Cerebellar cortex (tissue), 1 donor: ENCODE results near the gene GNG14.
"Not testable (repeated sequence)": the region's sequence is repeated elsewhere in the genome, so short reads cannot be mapped to it uniquely, and the experiment has no call there.

Experiments used
- DNase-seq: peaks from one replicate; pipeline ENCODE4 v3.0.0-alpha.2; 2015; ENCODE audit warnings: low spot score

Gene GNG14

DNA sequence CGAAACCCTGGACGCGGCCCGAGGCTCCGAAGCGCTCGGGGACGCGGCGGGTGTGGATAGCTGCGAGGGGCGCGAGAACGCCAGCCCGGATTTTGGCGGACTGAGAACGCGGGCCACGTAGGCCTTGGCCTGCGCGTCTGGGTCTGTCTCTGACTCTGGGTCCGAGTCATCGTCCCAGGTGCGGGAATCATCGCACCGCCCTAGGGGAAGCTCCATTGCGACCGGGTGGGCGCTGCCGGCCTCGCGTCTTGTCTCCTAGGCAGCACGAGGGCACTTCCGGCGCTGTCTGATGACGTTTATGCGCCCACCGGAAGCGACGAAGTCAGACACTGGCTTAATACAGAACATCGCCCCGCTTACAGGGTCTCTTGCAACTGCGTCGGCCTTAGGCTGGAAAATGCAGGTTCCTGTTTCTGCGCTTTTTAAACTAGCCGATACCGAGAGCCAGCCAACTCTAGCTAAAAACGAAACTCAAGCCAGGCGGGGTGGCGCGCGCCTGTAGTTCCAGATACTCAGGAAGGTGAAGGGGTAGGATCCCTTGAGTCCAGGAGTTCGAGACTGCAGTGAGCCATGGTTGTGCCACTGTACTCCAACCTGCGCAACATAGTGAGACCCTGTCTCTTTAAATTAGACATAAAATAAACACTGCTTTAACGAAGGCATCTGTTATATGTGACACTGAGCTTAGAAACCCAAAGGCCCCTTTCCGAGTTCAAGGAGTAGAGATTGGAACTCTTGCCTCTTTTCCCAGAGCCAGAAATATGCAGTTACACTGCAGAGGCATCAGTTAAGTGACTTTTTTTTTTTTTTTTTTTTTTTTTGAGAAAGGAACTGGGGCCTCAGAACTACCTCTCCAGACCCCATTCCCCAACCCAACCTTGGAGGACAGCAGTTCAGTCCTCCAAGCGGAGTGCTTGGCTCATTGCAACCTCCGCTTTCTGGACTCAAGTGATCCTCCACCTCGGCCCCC, 8.9 kb downstream of the GNG14 start, which contains the start of gene FBXW9:
Gene FBXW9, minus strand, starts transcription at position 266 of the 970 bp plus-strand sequence. Its CDS starts 50 bp downstream, at position 216.
- peak; percentile 98 for DNase-seq

DNA sequence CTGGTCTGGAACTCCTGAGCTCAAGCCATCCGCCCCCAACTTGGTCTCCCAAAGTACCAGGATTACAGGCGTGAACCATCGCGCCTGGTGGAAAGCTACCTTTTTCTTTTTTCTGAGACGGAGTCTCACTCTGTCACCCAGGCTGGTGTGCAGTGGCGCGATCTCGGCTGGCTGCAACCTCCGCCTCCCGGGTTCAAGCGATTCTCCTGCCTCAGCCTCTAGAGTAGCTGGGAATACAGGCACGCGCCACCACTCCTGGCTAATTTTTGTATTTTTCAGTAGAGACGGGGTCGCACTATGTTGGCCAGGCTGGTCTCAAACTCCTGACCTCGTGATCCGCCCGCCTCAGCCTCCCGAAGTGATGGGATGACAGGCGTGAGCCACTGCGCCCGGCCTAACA, 9.6 kb downstream of the GNG14 start:
- DNase-seq = not testable (repeated sequence)

DNA sequence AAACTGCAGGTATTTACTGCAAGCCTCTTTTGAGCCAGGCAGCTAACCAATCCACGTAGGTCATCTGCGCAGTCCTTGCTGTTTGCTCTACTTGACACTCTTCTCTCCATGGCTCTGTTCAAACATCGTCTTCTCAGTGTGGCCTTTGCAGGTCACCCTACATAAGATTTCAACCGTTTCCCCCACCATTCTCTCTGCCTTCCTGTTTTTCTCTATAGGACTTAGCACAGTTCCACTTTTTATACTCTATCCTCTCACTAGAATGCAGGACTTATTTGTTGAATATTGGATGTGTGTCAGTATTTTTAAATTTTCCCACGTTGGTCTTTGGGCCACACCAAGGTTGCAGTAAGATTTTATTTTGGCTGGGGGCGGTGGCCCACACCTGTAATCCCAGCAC, 10.3 kb downstream of the GNG14 start:
- DNase-seq = no peak

DNA sequence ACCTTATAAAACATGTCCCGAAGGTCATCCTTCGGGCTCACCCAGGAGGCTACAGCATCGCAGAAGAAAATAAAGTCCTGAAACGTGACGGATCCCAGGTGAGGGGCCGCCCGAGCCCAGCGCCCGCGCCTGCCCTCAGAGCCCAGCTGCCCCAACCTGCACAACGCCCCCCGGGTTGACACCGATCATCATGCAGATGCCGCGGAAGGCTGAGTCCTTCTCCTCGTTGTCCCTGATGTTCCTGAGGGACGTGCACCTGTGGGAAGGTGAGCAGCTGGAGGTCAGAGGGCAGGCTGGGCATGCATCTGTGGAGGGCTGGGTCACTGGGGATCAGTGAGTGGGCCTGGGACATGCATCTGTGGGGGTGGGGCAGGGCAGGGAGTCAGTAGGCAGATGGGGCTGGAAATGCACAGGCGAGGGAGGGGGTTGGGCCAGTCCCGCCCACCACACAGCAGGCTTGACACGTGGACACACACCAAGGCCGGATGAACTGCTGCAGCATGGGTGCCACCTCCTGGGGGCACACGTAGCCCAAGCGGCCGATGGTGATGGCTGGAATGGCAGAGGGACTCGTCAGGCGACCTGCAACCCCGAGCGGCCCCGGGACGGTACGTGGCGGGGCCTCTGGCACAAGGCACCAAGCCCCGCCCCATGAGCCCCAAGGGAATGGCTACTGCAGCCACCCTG, 13.9 kb downstream of the GNG14 start:
- no peak for DNase-seq

DNA sequence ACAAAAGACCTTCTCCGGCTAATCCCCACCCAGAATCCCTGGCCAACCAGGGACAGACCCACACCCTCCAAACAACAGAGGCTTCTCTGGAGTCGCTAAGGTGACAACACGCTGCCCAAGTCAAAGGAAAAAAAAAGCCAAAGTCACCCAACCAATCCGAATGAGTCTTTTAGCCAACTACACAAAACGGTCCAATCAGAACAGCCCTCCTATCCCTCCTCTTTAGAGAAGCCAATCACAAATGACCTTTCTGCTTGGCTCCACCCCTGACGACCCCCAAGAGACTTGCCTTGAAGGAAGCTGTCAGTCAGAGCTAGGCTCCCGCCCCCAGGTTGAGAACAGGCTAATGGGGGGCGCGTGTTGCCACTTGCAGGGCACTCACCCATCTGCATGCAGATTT, 15.2 kb downstream of the GNG14 start:
- peak; percentile 73 for DNase-seq

DNA sequence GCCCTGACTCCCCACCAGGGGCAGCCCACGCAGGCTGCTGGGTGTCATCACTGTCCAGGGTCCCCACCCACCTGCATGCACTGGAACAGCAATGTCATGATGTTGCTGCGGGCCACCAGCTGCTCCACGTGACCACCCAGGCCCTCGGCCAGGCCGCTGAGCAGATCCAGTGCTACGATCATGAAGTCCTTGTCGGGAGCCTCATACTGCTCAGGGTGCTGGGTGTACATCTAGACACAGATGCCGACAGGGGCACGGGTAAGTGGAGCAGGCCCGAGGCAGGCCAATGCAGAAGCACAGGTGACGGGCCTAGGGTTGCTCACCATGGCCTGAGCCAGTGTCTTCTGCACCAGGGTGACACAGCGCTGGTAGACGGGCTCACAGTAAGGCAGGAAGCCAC, 17.4 kb downstream of the GNG14 start:
- no peak for DNase-seq

DNA sequence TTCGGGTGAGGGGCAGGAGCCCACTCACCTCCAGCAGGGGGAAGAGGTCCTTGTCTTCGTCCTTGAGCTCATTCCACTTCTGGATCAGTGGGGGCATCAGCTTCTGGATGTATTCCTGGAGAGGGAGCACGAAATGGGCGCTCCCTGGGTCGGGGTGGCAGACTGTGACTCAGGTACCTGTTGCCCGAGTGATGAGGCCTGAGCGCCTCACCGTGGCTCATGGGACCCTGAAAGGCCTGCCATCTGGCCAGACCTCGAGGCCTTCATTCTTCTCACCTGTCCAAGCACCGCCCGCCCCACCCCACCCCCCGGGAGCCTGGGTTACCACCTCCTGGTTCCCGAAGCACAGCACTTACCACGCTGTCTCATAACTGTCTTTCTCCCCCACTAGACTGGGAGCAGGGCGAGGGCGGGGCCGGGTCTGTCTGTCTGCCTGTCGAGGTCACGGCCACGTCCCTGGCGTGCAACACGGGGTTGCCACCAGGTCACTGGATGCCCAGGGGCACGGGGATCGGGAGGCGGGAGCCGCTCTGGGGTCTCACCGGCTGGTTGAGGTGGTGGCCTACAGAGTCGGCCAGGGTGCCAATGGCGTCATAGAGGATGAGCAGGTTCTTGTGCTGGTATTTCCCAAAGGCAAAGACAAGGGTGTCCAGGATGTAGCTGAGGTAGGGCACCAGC, 18.0 kb downstream of the GNG14 start:
- DNase-seq = no peak

DNA sequence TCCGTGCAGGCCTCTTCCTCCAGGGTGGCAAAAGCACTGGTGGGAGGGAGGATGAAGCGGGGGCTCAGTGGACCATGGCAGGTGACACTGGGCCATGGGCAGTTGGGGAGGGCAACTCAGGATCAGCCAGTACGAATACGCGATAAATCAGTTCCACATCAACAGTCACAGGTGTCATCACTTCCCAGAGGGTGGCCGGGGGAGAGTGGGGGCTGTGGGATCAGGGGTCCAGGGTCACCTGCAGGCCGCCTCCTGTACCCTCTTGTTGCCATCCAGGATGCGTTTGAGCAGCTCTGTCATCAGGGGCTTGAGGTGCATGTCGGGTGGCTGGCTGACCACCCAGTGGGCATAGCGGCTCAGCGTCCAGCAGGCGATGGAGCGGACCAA, 18.5 kb downstream of the GNG14 start:
- DNase-seq = no peak

DNA sequence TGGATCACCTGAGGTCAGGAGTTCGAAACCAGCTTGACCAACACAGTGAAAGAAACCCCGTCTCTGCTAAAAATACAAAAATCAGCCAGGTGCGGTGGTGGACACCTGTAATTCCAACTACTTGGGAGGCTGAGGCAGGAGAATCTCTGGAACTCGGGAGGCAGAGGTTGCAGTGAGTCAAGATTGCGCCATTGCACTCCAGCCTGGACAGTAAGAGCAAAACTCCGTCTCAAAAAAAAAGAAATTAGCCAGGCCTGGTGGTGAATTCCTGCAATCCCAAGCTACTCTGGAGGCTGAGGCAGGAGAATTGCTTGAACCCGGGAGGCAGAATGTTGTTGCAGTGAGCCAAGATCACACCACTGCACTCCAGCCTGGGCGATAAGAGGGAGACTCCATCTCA, 20.8 kb downstream of the GNG14 start:
- no peak for DNase-seq

DNA sequence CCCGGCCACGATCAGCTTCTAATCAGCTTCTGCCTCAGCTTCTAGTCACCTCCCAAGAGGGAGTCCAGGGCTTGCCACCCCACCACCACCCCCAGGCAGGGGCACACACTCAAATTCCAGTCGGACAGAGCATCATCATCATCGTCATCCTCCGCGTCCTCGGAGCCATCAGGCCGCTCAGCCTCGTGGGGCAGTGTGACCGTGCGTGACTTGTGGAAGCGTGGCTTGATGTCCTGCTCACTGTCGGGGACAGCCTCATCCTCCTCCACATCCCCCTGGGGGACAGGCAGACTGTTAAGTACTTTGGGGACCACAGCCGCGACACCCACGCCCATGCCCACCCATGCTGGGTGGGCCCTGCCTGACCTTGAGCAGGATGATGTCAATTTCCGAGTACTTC, 23.4 kb downstream of the GNG14 start:
- no peak for DNase-seq

DNA sequence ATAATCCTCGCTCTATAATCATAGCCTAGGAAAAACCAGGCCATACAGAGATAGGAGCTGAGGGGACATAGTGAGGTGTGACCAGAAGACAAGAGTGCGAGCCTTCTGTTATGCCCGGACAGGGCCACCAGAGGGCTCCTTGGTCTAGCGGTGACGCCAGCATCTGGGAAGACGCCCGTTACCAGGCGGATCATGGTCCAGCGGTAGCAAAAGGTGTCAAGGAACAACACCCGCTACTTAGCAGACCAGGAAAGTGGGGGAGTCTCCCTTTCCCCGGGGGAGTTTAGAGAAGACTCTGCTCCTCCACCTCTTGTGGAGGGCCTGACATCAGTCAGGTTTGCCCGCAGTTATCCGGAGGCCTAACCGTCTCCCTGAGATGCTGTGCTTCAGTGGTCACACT, 24.3 kb downstream of the GNG14 start:
- DNase-seq = not testable (repeated sequence)

DNA sequence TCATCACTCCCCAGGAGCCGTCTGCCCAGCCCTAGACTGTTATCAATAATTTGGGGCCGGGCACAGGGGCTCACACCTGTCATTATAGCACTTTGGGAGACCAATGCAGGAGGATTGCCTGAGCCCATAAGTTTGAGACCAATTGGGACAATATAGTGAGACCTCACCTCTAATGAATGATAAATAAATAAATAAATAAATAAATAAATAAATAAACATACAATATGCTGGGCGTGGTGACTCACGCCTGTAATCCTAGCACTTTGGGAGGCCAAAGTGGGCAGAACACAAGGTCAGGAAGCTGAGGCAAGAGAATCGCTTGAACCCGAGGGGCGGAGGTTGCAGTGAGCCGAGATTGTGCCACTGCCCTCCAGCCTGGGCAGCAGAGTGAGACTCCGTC, 25.5 kb downstream of the GNG14 start:
- DNase-seq = not testable (repeated sequence)

DNA sequence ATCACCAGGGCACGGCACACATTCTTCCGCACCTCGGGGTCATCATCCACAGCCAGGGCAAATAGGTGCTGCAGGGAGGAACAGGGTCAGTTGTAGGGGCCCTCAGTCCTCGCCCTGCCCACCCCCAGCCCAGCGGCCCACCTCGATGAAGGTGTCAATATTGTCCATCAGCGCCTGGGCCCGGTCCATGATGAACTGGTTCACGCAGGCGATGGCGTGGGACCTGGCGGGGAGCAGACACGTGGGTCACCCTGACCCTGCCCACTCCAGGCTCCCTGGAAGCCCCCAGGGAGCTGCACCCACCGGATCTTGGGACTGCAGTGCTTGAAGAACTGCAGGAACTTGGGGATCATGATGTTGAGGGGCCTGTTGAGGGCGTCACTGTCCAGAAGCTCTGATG, 27.3 kb downstream of the GNG14 start:
- no peak for DNase-seq

DNA sequence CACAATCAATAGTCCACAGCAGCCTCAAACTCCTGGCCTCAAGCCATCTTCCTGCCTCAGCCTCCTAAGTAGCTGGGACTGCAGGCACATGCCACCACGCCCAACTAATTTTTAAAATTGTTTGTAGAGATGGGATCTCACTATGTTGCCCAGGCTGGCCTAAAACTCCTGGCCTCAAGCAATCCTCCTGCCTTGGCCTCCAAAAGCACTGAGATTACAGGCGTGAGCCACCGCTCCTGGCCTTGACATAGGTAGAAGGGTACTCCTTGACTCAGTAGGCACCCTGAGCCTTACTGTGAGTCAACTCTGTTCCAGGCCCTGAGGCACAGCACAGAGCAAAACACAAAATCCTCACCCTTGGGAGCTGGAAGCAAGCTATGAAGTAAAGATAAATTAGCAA, 28.1 kb downstream of the GNG14 start:
- DNase-seq = no peak

DNA sequence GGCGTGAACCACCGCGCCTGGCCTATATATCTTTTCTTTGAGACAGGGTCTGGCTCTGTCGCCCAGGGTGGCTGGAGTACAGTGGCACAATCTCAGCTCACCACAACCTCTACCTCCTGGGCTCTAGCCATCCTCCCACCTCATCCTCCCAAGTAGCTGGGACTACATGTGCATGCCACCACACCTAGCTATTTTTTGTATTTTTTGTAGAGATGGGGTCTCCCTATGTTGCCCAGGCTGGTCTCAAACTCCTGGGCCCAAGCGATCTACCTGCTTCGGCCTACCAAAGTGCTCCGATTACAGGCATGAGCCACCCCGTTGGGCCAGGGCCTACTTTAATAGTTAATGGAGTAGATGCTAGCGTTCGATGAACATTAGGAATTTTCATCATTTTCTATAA, 32.5 kb downstream of the GNG14 start:
- DNase-seq = no peak

DNA sequence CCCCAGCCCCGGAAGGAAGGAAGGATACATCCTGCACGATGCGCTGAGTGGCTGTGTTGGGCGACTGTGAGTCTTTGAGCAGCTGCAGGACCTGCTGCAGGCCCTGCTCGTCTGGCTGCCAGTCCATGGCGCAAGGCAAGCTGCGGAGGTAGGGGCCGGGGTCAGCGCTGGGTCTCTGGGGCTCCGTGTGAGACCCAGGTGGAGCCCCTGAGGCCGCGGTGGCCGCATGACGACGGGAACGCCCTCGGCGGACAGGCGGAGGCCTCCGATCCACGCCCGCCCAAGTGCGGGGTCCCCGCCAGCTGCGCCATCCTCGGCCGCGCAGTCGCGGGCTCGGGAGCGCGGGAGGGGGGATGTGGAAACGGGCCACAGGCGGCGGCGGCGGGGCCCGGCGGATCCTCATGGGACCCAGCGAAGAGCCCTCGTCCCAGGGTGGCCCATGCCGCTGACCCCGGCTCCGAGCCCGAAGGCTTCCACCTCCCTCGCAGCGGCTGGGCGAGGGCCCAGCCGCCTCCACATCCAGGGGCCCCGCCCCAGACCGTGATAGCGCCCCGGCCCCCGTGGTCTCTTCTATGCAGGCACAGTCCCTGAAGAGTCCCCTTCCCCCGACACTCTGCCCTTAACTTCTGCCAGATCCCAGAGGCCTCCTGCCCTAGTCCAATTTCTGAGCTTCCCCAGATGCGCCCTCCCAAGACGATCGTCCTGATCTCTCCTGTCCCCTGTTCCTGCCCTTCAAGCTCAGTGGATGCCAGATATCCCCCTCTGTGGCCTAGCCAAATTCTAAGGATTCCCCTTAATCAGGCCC, 33.3 kb downstream of the GNG14 start:
- DNase-seq = no peak

DNA sequence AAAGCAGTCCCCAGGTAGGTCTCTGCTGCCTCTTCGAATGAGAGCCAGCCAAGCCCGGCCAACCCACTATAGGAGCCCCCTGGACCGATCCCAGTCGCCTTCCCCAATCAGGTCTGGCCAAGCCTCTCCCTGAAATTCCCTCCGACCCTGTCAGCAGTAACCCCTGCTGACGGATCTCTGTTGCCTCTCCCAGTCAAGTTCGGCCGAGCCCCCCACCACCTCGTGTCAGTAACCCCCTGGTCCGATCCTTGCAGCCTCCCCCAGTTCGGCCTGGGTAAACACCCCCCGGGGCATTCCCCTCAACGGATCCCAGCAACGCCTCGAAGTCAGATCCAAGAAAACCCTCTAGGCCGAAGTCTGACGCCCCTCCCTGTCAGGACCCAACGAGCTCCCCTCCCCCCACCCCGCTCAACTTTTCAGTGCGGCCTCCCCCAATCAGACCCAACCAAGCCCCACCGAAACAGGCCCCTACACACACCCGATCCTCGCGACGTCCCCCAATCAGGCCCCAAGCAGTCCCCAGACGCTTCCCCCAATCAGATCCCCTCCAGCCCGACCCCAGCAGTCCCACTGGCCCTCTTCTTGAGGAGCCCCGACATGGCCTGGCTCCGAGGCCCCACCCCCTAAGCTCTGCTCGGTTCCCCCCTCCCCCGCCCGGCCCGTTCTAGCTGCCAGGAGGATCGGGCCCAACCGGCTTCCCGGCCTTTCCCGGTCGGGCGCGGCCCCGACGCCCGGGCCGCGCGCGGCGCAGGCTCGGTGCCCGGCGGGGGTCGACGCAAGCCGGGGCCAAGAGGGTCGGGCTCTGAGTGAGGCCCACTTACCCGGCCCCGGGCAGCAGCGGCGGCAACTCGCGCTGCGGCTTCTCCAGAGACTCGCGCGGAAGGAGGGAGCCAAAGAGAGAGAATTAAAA, 34.1 kb downstream of the GNG14 start:
- DNase-seq = peak; percentile 62

DNA sequence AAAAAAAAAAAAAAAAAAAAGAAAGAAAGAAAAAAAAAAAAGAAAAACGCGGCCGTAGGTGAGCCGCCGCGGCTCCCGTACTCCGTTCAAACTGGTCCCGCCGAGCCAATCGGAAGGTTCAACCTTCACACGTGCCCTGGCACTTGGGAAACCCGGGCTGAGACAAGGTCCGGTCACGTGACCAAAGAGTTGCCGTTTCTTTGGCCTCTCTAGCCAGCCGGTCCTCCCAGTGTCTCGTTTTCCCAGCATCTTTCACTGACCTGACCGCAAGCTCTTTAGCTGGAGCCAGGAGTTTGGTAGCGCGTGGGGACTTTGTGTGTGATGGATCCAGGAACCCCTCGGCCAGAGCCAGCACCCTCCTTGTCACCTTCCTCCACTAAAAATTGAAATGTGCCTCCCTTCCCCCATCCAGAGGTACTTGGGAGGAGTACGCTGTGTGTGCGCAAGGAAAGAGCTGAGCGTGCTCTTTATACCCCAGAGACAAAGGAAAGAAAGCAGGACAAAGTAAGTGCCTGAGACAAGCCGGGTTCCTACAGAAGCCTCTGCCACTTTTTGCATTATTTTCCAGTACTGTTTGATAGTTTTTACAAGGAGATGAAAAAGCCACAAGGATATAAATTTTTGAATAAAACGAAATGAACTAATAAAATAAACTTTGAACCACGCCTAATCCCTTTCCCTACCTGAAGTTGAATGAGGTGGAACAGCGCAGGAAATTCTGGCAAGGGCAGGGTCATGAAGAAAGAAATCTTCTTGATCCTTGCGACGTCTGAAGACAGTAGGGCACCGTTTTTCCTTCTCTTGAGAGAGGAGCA, 35.0 kb downstream of the GNG14 start:
- DNase-seq = peak; percentile 99

DNA sequence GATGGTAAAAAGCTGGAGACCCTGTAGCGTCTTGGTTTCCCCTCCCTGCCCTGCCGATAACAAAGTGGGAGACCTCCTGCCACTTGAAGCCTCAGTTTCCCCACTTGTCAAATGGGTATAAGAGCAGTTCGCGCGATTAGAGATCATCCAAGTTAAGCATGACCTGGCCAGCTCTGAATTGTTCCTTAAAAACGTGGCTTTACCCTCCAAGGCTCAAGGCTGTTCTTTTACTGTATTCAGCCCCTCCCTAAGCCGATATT, 35.5 kb downstream of the GNG14 start:
- no peak for DNase-seq
